ENCODE results near the gene ZNF653.
A peak's percentile ranks its signal among the peaks of the same experiment; 100 is the strongest.

The ZNF653 gene

DNA sequence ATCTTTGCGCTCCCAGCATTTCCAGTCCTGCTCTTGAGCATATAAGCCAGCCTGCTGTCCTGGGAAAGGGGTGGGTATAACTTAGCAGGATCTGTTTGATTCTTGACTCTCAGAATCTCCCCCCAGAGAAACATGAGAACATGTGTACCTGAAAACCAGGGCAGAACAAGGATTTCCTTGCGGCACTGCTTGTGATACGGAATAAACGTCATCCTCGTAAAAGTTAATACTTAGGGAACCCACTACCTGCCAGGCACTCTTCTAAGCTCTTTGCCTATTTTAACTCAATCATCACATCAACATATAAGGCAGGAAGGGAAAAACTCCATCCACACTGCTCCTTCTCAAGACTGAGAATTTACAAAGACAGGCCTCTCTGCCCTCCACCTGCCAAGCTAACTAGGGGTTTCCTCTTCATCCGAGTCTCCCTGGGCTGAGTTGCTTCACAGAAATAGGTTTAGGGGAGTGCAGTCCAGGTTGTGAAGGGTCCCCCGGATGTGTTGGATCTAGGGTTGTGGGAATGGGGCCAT lies 1.1 kb downstream of the ZNF653 start:
- H3K4me3 ChIP-seq (replicated peaks; ENCODE audit: low read depth, low read length) = peak overlapping the region; percentile 57
- TF ChIP-seq, protein P1, sequence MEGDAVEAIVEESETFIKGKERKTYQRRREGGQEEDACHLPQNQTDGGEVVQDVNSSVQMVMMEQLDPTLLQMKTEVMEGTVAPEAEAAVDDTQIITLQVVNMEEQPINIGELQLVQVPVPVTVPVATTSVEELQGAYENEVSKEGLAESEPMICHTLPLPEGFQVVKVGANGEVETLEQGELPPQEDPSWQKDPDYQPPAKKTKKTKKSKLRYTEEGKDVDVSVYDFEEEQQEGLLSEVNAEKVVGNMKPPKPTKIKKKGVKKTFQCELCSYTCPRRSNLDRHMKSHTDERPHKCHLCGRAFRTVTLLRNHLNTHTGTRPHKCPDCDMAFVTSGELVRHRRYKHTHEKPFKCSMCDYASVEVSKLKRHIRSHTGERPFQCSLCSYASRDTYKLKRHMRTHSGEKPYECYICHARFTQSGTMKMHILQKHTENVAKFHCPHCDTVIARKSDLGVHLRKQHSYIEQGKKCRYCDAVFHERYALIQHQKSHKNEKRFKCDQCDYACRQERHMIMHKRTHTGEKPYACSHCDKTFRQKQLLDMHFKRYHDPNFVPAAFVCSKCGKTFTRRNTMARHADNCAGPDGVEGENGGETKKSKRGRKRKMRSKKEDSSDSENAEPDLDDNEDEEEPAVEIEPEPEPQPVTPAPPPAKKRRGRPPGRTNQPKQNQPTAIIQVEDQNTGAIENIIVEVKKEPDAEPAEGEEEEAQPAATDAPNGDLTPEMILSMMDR (IDR thresholded peaks at IDR 0.05; ENCODE audit: low read depth, low read length, missing control alignments) = no peak
- DNase-seq (ENCODE audit: extremely low read depth, low read depth) = no peak

DNA sequence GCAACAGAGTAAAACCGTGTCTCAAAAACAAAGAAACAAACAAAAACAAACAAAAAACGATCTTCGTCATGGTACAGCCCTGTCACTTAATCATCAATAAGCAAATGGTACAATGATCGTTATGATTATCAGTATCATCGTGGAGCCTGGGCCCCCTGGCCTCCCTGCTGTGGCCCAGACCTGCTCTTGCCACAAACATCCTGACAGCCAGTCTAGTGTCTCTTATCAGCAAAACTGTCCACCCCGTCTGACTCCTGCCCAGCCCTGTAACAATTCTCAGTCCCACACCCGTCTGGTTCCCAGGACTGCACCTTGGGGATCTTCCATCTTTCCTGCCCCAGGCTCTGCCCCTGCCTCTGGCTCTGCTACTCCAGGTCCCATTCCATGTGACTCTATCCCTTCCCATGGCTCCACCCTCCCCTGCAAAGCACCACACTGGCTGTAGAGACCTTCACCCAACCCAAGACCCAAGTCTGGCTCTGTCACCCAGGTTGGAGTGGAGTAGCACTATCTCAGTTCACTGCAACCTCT lies 5.7 kb downstream of the ZNF653 start:
- no peak for DNase-seq (ENCODE audit: extremely low read depth, low read depth)
- TF ChIP-seq, protein P1 (IDR thresholded peaks at IDR 0.05; ENCODE audit: low read depth, low read length, missing control alignments) = no peak

DNA sequence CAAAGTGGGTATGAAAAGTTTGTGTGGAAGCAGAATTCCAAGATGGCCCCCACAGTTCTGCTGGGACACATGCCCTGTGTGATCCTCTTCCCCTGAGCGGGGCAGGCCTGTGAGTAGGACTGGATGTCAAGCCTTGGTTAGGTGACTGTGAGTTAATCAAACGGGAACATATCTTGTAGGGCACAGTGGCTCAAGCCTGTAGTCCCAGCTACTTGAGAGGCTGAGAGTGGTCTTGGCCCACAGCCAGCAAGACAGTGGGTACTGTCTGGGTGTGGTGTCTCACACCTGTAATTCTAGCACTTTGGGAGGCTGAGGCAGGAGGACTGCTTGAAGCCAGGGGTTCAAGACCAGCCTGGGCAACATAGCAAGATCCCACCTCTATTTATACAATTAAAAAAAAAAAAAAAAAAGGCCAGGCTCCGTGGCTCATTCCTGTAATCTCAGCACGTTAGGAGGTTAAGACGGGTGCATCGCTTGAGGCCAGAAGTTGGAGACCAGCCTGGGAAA lies 6.4 kb downstream of the ZNF653 start:
- TF ChIP-seq, protein P1 (IDR thresholded peaks at IDR 0.05; ENCODE audit: low read depth, low read length, missing control alignments) = no peak
- DNase-seq (ENCODE audit: extremely low read depth, low read depth) = no peak
- no peak overlapping the region for H3K4me3 ChIP-seq (replicated peaks; ENCODE audit: low read depth, low read length)

More for the DNA sequence above, 5.7 kb downstream of the ZNF653 start:
- H3K4me3 ChIP-seq (replicated peaks; ENCODE audit: low read depth, low read length) = no peak overlapping the region

DNA sequence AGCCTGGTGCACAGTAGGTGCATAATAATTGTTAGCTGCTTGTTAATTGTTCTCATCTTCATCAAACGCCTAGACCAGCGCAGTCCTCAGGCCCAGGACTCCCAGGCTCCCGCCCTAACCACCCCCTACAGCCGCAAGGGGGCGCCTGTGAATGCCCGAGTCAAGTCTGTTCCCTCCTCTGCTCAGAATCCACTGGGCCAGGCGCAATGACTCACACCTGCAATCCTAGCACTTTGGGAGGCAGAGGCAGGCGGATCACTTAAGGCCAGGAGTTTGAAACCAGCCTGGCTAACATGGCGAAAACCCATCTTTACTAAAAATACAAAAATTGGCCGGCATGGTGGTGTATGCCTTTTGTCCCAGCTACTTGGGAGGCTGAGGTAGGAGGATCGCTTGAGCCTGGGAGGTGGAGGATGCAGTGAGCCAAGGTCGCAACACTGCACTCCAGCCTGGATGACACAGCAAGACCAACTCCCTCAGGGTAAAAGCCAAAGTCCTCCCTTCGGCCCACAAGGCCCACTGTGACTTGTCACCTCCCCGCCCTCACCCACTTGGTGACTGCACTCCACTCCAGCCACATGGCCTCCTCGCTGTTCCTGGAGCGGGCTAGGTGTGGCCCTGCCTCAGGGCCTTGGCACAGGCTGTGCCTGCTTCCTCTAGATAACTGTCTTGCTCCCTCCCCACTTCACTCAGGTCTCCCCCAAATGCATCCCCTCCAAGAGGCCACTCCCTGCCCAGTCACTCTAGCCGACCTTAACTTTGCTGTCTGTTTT lies 9.1 kb downstream of the ZNF653 start:
- TF ChIP-seq, protein P1 (IDR thresholded peaks at IDR 0.05; ENCODE audit: low read depth, low read length, missing control alignments) = peak; percentile 91
- no peak overlapping the region for H3K4me3 ChIP-seq (replicated peaks; ENCODE audit: low read depth, low read length)
- DNase-seq (ENCODE audit: extremely low read depth, low read depth) = peak; percentile 65

DNA sequence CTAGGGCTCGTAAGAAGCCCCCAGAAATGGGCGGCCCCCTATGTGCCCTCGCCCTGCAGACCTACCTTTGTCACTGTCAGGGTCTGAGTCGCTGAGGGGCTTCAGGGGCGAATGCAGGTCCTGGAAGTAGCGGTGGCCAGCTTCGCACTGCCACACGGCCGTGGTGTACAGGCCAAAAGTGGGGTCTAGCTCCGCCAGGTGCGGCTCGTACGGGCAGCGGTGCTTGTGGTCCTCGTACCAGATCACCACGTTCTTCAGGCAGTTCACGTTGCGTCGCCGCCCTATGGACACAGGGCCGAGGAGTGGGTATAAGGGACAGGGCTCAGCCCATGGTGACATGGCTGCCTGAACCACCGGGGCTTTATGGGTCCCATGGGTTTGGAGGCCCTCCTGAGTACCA lies 9.8 kb downstream of the ZNF653 start:
- DNase-seq (ENCODE audit: extremely low read depth, low read depth) = no peak
- TF ChIP-seq, protein P1 (IDR thresholded peaks at IDR 0.05; ENCODE audit: low read depth, low read length, missing control alignments) = no peak
- no peak overlapping the region for H3K4me3 ChIP-seq (replicated peaks; ENCODE audit: low read depth, low read length)

DNA sequence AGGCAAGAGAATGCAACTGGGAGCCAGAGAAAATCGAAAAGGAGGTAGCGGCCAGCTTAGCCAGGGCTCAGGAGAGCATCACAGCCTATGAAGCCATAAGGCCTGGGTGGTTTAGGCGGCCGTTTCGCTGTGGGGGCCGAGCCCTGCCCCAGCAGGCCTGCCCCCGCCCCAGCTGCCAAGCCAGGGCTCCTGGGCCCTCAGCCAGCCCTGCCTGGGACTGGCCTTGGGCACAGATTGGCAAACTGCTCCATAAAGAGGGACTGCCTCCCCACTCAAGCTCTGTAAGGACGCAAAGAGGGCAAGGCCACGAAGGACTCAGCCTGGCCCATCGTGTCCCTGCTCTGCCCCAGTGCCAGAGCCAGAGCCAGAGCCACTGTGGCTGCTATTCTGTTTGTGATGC lies 10.2 kb downstream of the ZNF653 start:
- no peak overlapping the region for H3K4me3 ChIP-seq (replicated peaks; ENCODE audit: low read depth, low read length)
- no peak for DNase-seq (ENCODE audit: extremely low read depth, low read depth)
- TF ChIP-seq, protein P1 (IDR thresholded peaks at IDR 0.05; ENCODE audit: low read depth, low read length, missing control alignments) = no peak
